ENCODE measurements around the gene MATR3. TPM values are rescaled to one million over a fixed set of nuclear protein-coding genes. Genes with fewer than 3 reads are reported as not detected.

Gene MATR3
- total RNA-seq, 1 experiment from 2014 or later = 194 TPM

DNA sequence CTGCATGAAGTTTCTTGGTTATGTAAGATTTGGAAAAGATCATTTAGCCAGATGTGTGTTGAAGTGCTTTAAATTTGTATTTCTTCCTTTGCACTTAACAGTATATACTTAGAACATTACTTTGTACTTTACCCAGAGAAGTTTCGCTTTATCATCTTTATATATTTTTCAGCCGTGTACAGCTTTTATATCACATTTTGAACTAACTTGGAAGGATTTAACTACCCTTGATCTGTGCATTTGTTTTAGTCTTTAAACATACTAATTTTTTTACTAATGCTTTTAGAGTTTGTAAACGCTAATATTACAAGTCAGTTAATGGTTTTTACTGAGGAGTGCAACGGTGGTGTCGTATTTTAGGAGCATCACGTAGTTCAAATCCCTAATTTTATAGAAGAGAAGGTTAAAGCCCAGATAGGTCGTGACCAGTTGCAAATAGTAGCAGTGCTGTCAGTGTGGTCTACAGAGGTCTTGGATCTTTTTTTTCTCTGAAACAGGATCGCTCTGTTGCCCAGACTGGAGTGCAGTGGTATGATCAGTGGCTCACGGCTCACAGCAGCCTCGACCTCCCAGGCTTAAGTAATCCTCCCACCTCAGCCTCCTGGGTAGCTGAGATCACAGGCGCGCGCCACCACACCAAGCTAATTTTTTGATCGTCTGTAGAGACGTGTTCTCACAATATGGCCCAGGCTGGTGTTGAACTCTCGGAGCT lies 2.0 kb downstream of the MATR3 start:
- Histone ChIP-seq H3K27me3 (ENCODE audit: control insufficient read depth, insufficient read depth, low read length) (no peaks in the 10 kb centered on the region), H3K4me1 (ENCODE audit: control insufficient read depth, insufficient read depth, low read length) (peaks cover 45% of the 10 kb centered on the region), H3K9me3 (ENCODE audit: control insufficient read depth, insufficient read depth, low read depth, low read length) (no peaks in the 10 kb centered on the region), H3K4me3 (ENCODE audit: low read depth in 2 of 2, low read length in 2 of 2) (peak overlapping the region; percentile 78 to 90), H3K27ac (ENCODE audit: low read length) (peak overlapping the region; percentile 94), H3K36me3 (ENCODE audit: control insufficient read depth, insufficient read depth, low read length) (peaks cover 6% of the 10 kb centered on the region)
- DNase-seq (ENCODE audit: low read depth, low spot score) (no peak), ATAC-seq (no peak)
- TF ChIP-seq, protein P1, sequence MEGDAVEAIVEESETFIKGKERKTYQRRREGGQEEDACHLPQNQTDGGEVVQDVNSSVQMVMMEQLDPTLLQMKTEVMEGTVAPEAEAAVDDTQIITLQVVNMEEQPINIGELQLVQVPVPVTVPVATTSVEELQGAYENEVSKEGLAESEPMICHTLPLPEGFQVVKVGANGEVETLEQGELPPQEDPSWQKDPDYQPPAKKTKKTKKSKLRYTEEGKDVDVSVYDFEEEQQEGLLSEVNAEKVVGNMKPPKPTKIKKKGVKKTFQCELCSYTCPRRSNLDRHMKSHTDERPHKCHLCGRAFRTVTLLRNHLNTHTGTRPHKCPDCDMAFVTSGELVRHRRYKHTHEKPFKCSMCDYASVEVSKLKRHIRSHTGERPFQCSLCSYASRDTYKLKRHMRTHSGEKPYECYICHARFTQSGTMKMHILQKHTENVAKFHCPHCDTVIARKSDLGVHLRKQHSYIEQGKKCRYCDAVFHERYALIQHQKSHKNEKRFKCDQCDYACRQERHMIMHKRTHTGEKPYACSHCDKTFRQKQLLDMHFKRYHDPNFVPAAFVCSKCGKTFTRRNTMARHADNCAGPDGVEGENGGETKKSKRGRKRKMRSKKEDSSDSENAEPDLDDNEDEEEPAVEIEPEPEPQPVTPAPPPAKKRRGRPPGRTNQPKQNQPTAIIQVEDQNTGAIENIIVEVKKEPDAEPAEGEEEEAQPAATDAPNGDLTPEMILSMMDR (IDR thresholded peaks at IDR 0.05) = no peak
- TF ChIP-seq, protein P2, sequence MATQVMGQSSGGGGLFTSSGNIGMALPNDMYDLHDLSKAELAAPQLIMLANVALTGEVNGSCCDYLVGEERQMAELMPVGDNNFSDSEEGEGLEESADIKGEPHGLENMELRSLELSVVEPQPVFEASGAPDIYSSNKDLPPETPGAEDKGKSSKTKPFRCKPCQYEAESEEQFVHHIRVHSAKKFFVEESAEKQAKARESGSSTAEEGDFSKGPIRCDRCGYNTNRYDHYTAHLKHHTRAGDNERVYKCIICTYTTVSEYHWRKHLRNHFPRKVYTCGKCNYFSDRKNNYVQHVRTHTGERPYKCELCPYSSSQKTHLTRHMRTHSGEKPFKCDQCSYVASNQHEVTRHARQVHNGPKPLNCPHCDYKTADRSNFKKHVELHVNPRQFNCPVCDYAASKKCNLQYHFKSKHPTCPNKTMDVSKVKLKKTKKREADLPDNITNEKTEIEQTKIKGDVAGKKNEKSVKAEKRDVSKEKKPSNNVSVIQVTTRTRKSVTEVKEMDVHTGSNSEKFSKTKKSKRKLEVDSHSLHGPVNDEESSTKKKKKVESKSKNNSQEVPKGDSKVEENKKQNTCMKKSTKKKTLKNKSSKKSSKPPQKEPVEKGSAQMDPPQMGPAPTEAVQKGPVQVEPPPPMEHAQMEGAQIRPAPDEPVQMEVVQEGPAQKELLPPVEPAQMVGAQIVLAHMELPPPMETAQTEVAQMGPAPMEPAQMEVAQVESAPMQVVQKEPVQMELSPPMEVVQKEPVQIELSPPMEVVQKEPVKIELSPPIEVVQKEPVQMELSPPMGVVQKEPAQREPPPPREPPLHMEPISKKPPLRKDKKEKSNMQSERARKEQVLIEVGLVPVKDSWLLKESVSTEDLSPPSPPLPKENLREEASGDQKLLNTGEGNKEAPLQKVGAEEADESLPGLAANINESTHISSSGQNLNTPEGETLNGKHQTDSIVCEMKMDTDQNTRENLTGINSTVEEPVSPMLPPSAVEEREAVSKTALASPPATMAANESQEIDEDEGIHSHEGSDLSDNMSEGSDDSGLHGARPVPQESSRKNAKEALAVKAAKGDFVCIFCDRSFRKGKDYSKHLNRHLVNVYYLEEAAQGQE (IDR thresholded peaks at IDR 0.05; ENCODE audit: insufficient read depth in 1 of 2, low read depth in 2 of 2, low read length in 1 of 2) = no peak
- no peak for TF ChIP-seq SIN3A (IDR thresholded peaks at IDR 0.05; ENCODE audit: borderline replicate concordance, insufficient read depth, low read depth, low read length)
- no peak for TF ChIP-seq TCF7L2 (IDR thresholded peaks at IDR 0.05; ENCODE audit: low read depth, low read length)
- TF ChIP-seq POLR2AphosphoS5 (IDR thresholded peaks at IDR 0.05; ENCODE audit: low read depth, low read length) = no peak
- TSS peak; percentile 56 for BruUV-seq (replicated peaks)
- ChIA-PET CTCF (no interaction called here), POLR2A (interaction anchor here (0.7 kb wide), 1 partner anchor 117 kb away, joined by 3 read pairs; no protein-coding TSS in a partner anchor)
- intact Hi-C loops (cut with micrococcal nuclease; ENCODE audit: unreplicated experiment) (no loop called here), in situ Hi-C loops (cut with HindIII; ENCODE audit: low pct_unique_long_range_greater_than_20kb, low sequenced_read_pairs) (no loop called here)

DNA sequence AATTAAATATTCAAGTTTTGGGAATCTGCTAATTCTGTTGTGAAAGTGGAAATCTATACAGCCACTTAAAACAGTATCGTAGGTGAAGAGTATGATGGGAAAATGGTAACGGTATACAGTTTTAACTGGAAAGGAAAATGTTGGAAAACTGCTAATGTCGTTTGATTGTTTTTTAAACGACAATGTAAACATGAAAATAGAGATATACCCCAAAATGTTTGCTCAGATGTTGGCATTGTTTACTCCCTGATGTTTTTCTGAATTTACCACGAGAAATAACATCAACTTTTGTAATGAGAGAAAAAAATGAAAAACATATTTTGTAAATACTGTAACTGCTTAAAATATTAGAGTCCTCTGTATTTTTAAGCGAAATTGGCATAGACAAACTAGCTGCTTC lies 2.7 kb downstream of the MATR3 start:
- no peak for ATAC-seq
- no peak for DNase-seq (ENCODE audit: low read depth, low spot score)
- no peaks in the 10 kb centered on the region for H3K9me3 ChIP-seq (ENCODE audit: control insufficient read depth, insufficient read depth, low read depth, low read length)
- POLR2A ChIA-PET = interaction anchor here (0.6 to 1.1 kb wide), 3 partner anchors 33 to 117 kb away, joined by 3 to 6 read pairs (median 3); no protein-coding TSS in a partner anchor
- CTCF ChIA-PET = no interaction called here
- no TSS peak for BruUV-seq (replicated peaks)
- no peaks in the 10 kb centered on the region for H3K27me3 ChIP-seq (ENCODE audit: control insufficient read depth, insufficient read depth, low read length)
- peaks cover 45% of the 10 kb centered on the region for H3K4me1 ChIP-seq (ENCODE audit: control insufficient read depth, insufficient read depth, low read length)
- peak overlapping the region; percentile 78 to 90; a peak in 3 of 4 replicates for H3K4me3 ChIP-seq (ENCODE audit: low read depth in 2 of 2, low read length in 2 of 2)
- in situ Hi-C loops (cut with HindIII; ENCODE audit: low pct_unique_long_range_greater_than_20kb, low sequenced_read_pairs) = no loop called here
- intact Hi-C loops (cut with micrococcal nuclease; ENCODE audit: unreplicated experiment) = no loop called here
- TF ChIP-seq TCF7L2 (IDR thresholded peaks at IDR 0.05; ENCODE audit: low read depth, low read length) = no peak
- TF ChIP-seq POLR2AphosphoS5 (IDR thresholded peaks at IDR 0.05; ENCODE audit: low read depth, low read length) = no peak
- TF ChIP-seq, protein P2 (IDR thresholded peaks at IDR 0.05; ENCODE audit: insufficient read depth in 1 of 2, low read depth in 2 of 2, low read length in 1 of 2) = no peak
- TF ChIP-seq, protein P1 (IDR thresholded peaks at IDR 0.05) = no peak
- no peak for TF ChIP-seq SIN3A (IDR thresholded peaks at IDR 0.05; ENCODE audit: borderline replicate concordance, insufficient read depth, low read depth, low read length)
- H3K27ac ChIP-seq (ENCODE audit: low read length) = peak overlapping the region; percentile 94
- peaks cover 6% of the 10 kb centered on the region for H3K36me3 ChIP-seq (ENCODE audit: control insufficient read depth, insufficient read depth, low read length)

Measured in Panc1 (cell line).